PC-9 (cell line): ENCODE measurements around the gene FUT7.

Experiments used
- EZH2 ChIP-seq: fragments of 200-600 bp; sonication (generic); IDR thresholded peaks from 2 replicates; pipeline ENCODE4 v1.8.0; 2017; ENCODE audit warnings: antibody characterized with exemption, low read depth
- TF ChIP-seq, protein P1 (sequence below): fragments of 200-600 bp; sonication (generic); conservative IDR thresholded peaks from 2 replicates; pipeline ENCODE4 v1.6.1; 2017; ENCODE audit warnings: mixed run types, antibody characterized with exemption, mild to moderate bottlenecking, moderate library complexity

DNA sequence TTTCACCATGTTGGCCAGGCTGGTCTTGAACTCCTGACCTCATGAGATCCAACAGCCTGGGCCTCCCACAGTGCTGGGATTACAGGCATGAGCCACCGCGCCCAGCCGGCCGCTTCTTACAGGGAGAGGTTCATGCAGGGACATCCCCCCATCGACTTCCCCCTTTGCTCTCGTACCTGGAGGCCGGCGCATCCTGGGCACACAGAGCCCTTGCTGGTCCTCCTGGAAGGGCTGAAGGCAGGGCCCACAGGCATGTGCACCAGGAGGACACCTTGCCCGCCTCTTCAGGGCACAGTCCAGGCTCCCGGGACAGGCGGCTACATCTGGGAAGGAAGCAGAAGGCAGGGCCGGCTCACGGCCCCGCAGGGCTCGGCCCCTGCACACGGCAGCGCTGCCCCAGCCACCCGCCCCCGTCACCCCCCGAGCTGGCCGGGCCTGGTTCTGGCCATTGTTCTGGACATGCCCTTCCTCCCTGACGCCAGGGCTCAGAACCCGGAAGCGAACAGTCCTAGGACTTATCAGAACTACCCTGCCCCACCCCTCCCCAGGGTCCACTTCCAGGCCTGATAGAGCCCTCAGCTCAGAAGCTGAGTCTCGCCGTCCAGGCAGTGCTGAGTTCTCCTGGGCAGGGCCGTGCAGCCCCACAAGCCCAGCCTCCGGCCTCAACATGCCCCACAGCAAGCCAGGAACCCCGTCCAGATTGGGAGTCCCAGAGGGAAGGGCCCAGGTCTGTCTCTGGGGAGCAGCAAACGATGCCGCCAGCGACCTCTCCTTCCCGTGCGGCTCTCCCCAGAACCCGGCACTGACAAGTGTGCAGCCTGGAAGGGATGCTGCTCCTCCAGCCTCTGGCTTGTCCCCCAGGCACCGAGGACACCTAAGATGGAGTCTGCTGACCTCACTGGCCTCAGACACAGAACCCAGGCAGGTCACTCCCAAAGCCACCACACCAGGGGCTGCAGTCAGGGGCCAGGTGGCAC, 11.2 kb upstream of the FUT7 start:
- TF ChIP-seq, protein P1, sequence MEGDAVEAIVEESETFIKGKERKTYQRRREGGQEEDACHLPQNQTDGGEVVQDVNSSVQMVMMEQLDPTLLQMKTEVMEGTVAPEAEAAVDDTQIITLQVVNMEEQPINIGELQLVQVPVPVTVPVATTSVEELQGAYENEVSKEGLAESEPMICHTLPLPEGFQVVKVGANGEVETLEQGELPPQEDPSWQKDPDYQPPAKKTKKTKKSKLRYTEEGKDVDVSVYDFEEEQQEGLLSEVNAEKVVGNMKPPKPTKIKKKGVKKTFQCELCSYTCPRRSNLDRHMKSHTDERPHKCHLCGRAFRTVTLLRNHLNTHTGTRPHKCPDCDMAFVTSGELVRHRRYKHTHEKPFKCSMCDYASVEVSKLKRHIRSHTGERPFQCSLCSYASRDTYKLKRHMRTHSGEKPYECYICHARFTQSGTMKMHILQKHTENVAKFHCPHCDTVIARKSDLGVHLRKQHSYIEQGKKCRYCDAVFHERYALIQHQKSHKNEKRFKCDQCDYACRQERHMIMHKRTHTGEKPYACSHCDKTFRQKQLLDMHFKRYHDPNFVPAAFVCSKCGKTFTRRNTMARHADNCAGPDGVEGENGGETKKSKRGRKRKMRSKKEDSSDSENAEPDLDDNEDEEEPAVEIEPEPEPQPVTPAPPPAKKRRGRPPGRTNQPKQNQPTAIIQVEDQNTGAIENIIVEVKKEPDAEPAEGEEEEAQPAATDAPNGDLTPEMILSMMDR, result no peak
- no peak for TF ChIP-seq EZH2
